HG02884 (cell line): ENCODE measurements around the gene C9orf50.
"Not testable (repeated sequence)": the region's sequence is repeated elsewhere in the genome, so short reads cannot be mapped to it uniquely, and the experiment has no call there.

ENCODE experiments used
- ATAC-seq: cut with Tn5 transposase; IDR thresholded peaks from one replicate; pipeline ENCODE4 v1.9.1; 2021; ENCODE audit warnings: mild to moderate bottlenecking, moderate library complexity; ENCODE audit not compliant: unreplicated experiment

C9orf50 gene

GRCh38 chr9:129620669-129621295 is at the start of gene C9orf50:
Gene C9orf50 (minus strand): TSS chr9:129621101. CDS start chr9:129620574, 527 bp downstream.
- ATAC-seq = no peak

- no peak for ATAC-seq
Observed at GRCh38 chr9:129669946-129670345, 49.0 kb upstream of the C9orf50 start.

GRCh38 chr9:129669141-129669718 is 48.3 kb upstream of the C9orf50 start:
- no peak for ATAC-seq

GRCh38 chr9:129667850-129668249 is 46.9 kb upstream of the C9orf50 start:
- no peak for ATAC-seq

GRCh38 chr9:129667378-129667777 is 46.5 kb upstream of the C9orf50 start:
- no peak for ATAC-seq

- ATAC-seq = no peak
Observed at GRCh38 chr9:129666575-129666974, 45.7 kb upstream of the C9orf50 start.

GRCh38 chr9:129665814-129666520 is 45.1 kb upstream of the C9orf50 start:
- no peak for ATAC-seq

- ATAC-seq = no peak
Observed at GRCh38 chr9:129665389-129665775, 44.5 kb upstream of the C9orf50 start, which contains the start of gene PRRX2. Gene PRRX2 (plus strand): TSS chr9:129665647. CDS start chr9:129665868, 221 bp downstream.

- ATAC-seq = no peak
Observed at GRCh38 chr9:129664746-129665388, 44.0 kb upstream of the C9orf50 start.

GRCh38 chr9:129662239-129662638 is 41.3 kb upstream of the C9orf50 start:
- not testable (repeated sequence) for ATAC-seq

- no peak for ATAC-seq
Observed at GRCh38 chr9:129661029-129661428, 40.1 kb upstream of the C9orf50 start.

- ATAC-seq = no peak
Observed at GRCh38 chr9:129656795-129657390, 36.0 kb upstream of the C9orf50 start.

- ATAC-seq = no peak
Observed at GRCh38 chr9:129655696-129656095, 34.8 kb upstream of the C9orf50 start.

- ATAC-seq = no peak
Observed at GRCh38 chr9:129655154-129655553, 34.3 kb upstream of the C9orf50 start.

GRCh38 chr9:129654554-129655040 is 33.7 kb upstream of the C9orf50 start:
- ATAC-seq = no peak

- ATAC-seq = no peak
Observed at GRCh38 chr9:129653823-129654553, 33.1 kb upstream of the C9orf50 start.

GRCh38 chr9:129650680-129651235 is 29.9 kb upstream of the C9orf50 start:
- no peak for ATAC-seq

GRCh38 chr9:129649726-129650679 is 29.1 kb upstream of the C9orf50 start:
- ATAC-seq = no peak

- ATAC-seq = no peak
Observed at GRCh38 chr9:129648764-129649115, 27.8 kb upstream of the C9orf50 start.
